PFSK-1 (cell line): ENCODE data around the gene C1GALT1.

ENCODE experiments used
- POLR2AphosphoS5 ChIP-seq: IDR thresholded peaks from 2 replicates; pipeline ENCODE4 v1.6.1; 2012; ENCODE audit warnings: low read depth, mild to moderate bottlenecking, control low read depth, low read length, moderate library complexity
- SIN3A ChIP-seq: IDR thresholded peaks from 2 replicates; pipeline ENCODE4 v1.6.1; 2012; ENCODE audit warnings: mild to moderate bottlenecking, low read length, moderate library complexity, borderline replicate concordance; ENCODE audit not compliant: insufficient read depth

GRCh38 chr7:7249814-7250213 is 67.5 kb downstream of the C1GALT1 start:
- TF ChIP-seq SIN3A (no peak), POLR2AphosphoS5 (no peak)
